ENCODE data around the gene TAL1. TPM values are rescaled to one million over a fixed set of nuclear protein-coding genes. Genes with fewer than 3 reads are reported as not detected.

TAL1 gene
- total and polyA plus RNA-seq, 2 of the 8 experiments (the other 6 are each of a cell fraction or from before 2014, with no cell fraction given), result 0.09 to 0.15 TPM

DNA sequence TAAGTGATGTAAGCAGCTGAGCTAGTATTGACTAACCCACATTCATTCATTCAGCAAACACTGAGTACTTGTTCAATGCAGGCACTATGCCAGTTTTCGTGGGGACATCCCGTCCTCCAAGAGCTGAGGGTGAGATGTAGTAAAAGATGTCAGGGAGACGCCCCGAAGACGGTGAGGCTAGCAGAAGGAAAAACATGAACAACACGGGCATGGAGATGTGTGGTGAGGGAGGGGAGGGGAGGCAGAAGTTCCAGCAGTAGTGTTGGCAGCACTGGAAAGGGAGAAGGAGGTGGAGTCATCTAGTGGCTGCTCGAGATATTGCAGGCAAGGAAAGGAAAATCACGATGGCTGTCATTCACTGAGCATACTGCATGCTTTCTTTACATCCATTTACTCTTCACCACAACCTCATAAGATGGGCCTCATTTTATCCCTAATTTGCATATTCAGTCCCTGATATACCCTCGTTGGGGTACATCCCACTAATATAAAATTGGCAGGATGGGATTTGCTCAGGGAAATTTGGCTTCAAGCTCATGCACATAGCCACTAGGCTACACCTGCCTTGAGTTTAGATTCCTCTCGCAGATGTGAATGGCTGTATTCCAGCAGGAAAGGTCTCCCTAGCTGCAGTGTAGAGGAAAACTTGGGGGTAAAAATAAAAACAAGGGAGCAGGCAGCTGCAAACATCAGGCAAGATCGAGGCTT lies 56.6 kb downstream of the TAL1 start:
- no peak overlapping the region for H3K56ac ChIP-seq (replicated peaks; ENCODE audit: insufficient read length, low read depth, low read length)
- H4K91ac ChIP-seq (replicated peaks; ENCODE audit: insufficient read length, low read length), result no peak overlapping the region
- H3K4ac ChIP-seq (replicated peaks; ENCODE audit: insufficient read length, low read depth, low read length), result no peak overlapping the region
- H2BK5ac ChIP-seq (ENCODE audit: low read depth, low read length), result 0 out of 2 replicates have a peak overlapping the region, but pooled peaks have one; percentile 9
- H3K79me2 ChIP-seq (ENCODE audit: control insufficient read depth in 1 of 2, insufficient read depth in 2 of 2, low read length in 2 of 2), result no peaks in the 10 kb centered on the region
- H3K9ac ChIP-seq (replicated peaks in 1 of 4; ENCODE audit: extremely low read depth in 1 of 4, low read depth in 3 of 4, low read length in 3 of 4), result no peak overlapping the region
- peaks cover 2% of the 10 kb centered on the region; the same call in 1 of the 2 replicates for H3K23me2 ChIP-seq (ENCODE audit: low read depth, low read length)
- no peak overlapping the region for H3K23ac ChIP-seq (ENCODE audit: insufficient read length)
- no peaks in the 10 kb centered on the region for H3K79me1 ChIP-seq (ENCODE audit: low read depth, low read length)
- H4K20me1 ChIP-seq (replicated peaks in 1 of 2; ENCODE audit: control insufficient read depth in 1 of 2, insufficient read depth in 2 of 2, low read length in 2 of 2), result no peaks in the 10 kb centered on the region
- peaks cover 0 to 8% (median 7%) of the 10 kb centered on the region in 4 experiments; a peak in 5 of 7 replicates for H3K27me3 ChIP-seq (replicated peaks in 1 of 4; ENCODE audit: control insufficient read depth in 3 of 4, extremely low read depth in 1 of 4, insufficient read depth in 3 of 4, low read length in 3 of 4)
- H3K4me2 ChIP-seq (ENCODE audit: insufficient read depth in 1 of 2, low read depth in 2 of 2, low read length in 2 of 2), result peak overlapping the region in 1 of 2 experiments; percentile 63; a peak in 3 of 4 replicates
- H3K27ac ChIP-seq (ENCODE audit: low read depth, low read length), result no peak overlapping the region
- DNase-seq (ENCODE audit: low read depth in 1 of 2, low spot score in 2 of 2), result peak in 1 of 2 experiments; percentile 81
- H3K36me3 ChIP-seq (ENCODE audit: control insufficient read depth in 2 of 4, insufficient read depth in 4 of 4, low read length in 3 of 4), result no peaks in the 10 kb centered on the region
- H2BK20ac ChIP-seq (ENCODE audit: low read length), result no peak overlapping the region
- H3K14ac ChIP-seq (ENCODE audit: insufficient read length), result no peak overlapping the region
- peak overlapping the region; percentile 62; the same call in 1 of the 2 replicates for H2BK12ac ChIP-seq (ENCODE audit: low read depth, low read length)
- peaks cover 0 to 10% (median 2%) of the 10 kb centered on the region in 4 experiments; a peak in 3 of 7 replicates for H3K4me1 ChIP-seq (replicated peaks in 1 of 4; ENCODE audit: control insufficient read depth in 3 of 4, insufficient read depth in 4 of 4, low read length in 3 of 4)
- H2AK5ac ChIP-seq (ENCODE audit: low read depth, low read length), result no peak overlapping the region
- no peak overlapping the region for H2BK120ac ChIP-seq (replicated peaks; ENCODE audit: low read depth, low read length)
- CTCF ChIA-PET (ENCODE audit: partially characterized antibody), result interaction anchor here (0.7 to 14.4 kb wide), 41 partner anchors 9 to 681 kb away, joined by 3 to 207 read pairs (median 5); partner anchors contain the start of genes PDZK1IP1 and STIL
- H3K9me3 ChIP-seq (ENCODE audit: insufficient read depth in 2 of 2, low read depth in 1 of 2, low read length in 1 of 2), result no peaks in the 10 kb centered on the region
- POLR2A ChIA-PET (ENCODE audit: partially characterized antibody), result no interaction called here
- H4K8ac ChIP-seq (ENCODE audit: extremely low read depth, insufficient read depth, low read length), result no peak overlapping the region
- no peak overlapping the region for H2BK15ac ChIP-seq (ENCODE audit: low read length)
- WGBS, 2 experiments (ENCODE audit: extremely low coverage in 1 of 2, insufficient coverage in 1 of 2, insufficient read length in 1 of 2, insufficient replicate concordance in 2 of 2, low coverage in 1 of 2, low lambda C conversion rate in 2 of 2, missing lambda C conversion rate in 1 of 2), result 30% methylated on average over 11 of the region's 11 CpGs; no CpG with 5 or more reads in 1 of the 2 experiments
- peak overlapping the region; percentile 85 for H2AFZ ChIP-seq (ENCODE audit: low read length)
- peak; percentile 69 for FAIRE-seq
- H3K18ac ChIP-seq (ENCODE audit: extremely low read depth, low read length), result peak overlapping the region; percentile 13; the same call in 1 of the 2 replicates
- no peak overlapping the region for H4K5ac ChIP-seq (ENCODE audit: insufficient read length, low read depth, low read length)
- H3K4me3 ChIP-seq (ENCODE audit: extremely low read depth in 1 of 4, insufficient read depth in 2 of 4, low read depth in 3 of 4, low read length in 4 of 4), result no peak overlapping the region; a peak in 1 of 8 replicates
- 0 out of 2 replicates have a peak, but pooled peaks have one; percentile 25 for TF ChIP-seq JUND (IDR thresholded peaks at IDR 0.05; ENCODE audit: low read length)
- TF ChIP-seq CEBPB (IDR thresholded peaks at IDR 0.05; ENCODE audit: low read depth, low read length), result no peak
- peak; percentile 81 to 100 (median 83) for TF ChIP-seq CTCF (IDR thresholded peaks at IDR 0.05; ENCODE audit: control extremely low read depth in 1 of 3, insufficient read depth in 1 of 3, low read depth in 1 of 3, low read length in 3 of 3)
- TF ChIP-seq EZH2 (IDR thresholded peaks at IDR 0.05; ENCODE audit: low read depth, low read length, severe bottlenecking), result no peak
- TF ChIP-seq RAD21 (IDR thresholded peaks at IDR 0.05 in 1 of 2, conservative IDR thresholded peaks at IDR 0.05 in 1 of 2; ENCODE audit: low read depth in 2 of 2, low read length in 2 of 2), result peak; percentile 89 to 92
- no peak for TF ChIP-seq ASH2L (IDR thresholded peaks at IDR 0.05; ENCODE audit: low read length)
- TF ChIP-seq SIN3A (conservative IDR thresholded peaks at IDR 0.05 in 1 of 2, IDR thresholded peaks at IDR 0.05 in 1 of 2; ENCODE audit: low read depth in 1 of 2, low read length in 2 of 2), result no peak
- TF ChIP-seq RNF2 (IDR thresholded peaks at IDR 0.05; ENCODE audit: borderline replicate concordance, low read depth, low read length, missing control alignments, poor library complexity, severe bottlenecking), result no peak

Data from H1 (cell line).